T-helper 1 cell treated with Interleukin-12 subunit alpha and Interleukin-12 subunit beta and Interleukin-4 antibody, amounts not matched to agents 30 μg/mL and 1 μg/mL, for 36 hours (primary cell): Measurements from ENCODE around the gene KCNN2.
"Not testable (repeated sequence)": the region's sequence is repeated elsewhere in the genome, so short reads cannot be mapped to it uniquely, and the experiment has no call there.

ENCODE experiments used
- H3K27ac Mint-ChIP-seq: one replicate; pipeline ENCODE4 v1.8.0; 2021; ENCODE audit warnings: mild to moderate bottlenecking, mixed read lengths
- H3K27me3 Mint-ChIP-seq: one replicate; pipeline ENCODE4 v1.8.0; 2021; ENCODE audit warnings: low read depth, mixed read lengths
- H3K36me3 Mint-ChIP-seq: one replicate; pipeline ENCODE4 v1.8.0; 2021; ENCODE audit warnings: low read depth, mixed read lengths
- H3K4me1 Mint-ChIP-seq: one replicate; pipeline ENCODE4 v1.8.0; 2021; ENCODE audit warnings: low read depth, mixed read lengths
- H3K4me3 Mint-ChIP-seq: one replicate; pipeline ENCODE4 v1.8.0; 2021; ENCODE audit warnings: mild to moderate bottlenecking, moderate library complexity, mixed read lengths
- H3K9me3 Mint-ChIP-seq: one replicate; pipeline ENCODE4 v1.8.0; 2021; ENCODE audit warnings: mixed read lengths

Gene KCNN2

GRCh38 chr5:114427204-114427603, 65.3 kb downstream of the KCNN2 start:
- Mint-ChIP-seq H3K9me3 (no peaks in the 10 kb centered on the region), H3K27ac (no peak overlapping the region), H3K36me3 (no peaks in the 10 kb centered on the region), H3K27me3 (no peaks in the 10 kb centered on the region), H3K4me1 (no peaks in the 10 kb centered on the region), H3K4me3 (no peak overlapping the region)

GRCh38 chr5:114430532-114430931, 68.7 kb downstream of the KCNN2 start:
- no peak overlapping the region for H3K4me3 Mint-ChIP-seq
- no peak overlapping the region for H3K27ac Mint-ChIP-seq
- H3K4me1 Mint-ChIP-seq = no peaks in the 10 kb centered on the region
- no peaks in the 10 kb centered on the region for H3K9me3 Mint-ChIP-seq
- H3K36me3 Mint-ChIP-seq = no peaks in the 10 kb centered on the region
- no peaks in the 10 kb centered on the region for H3K27me3 Mint-ChIP-seq

GRCh38 chr5:114432684-114433083, 70.8 kb downstream of the KCNN2 start:
- not testable (repeated sequence) for H3K9me3 Mint-ChIP-seq, H3K36me3 Mint-ChIP-seq, H3K4me3 Mint-ChIP-seq, H3K27ac Mint-ChIP-seq, H3K4me1 Mint-ChIP-seq, H3K27me3 Mint-ChIP-seq

GRCh38 chr5:114434396-114435219, 72.7 kb downstream of the KCNN2 start:
- no peaks in the 10 kb centered on the region for H3K27me3 Mint-ChIP-seq
- no peak overlapping the region for H3K4me3 Mint-ChIP-seq
- H3K27ac Mint-ChIP-seq = no peak overlapping the region
- H3K4me1 Mint-ChIP-seq = no peaks in the 10 kb centered on the region
- no peaks in the 10 kb centered on the region for H3K9me3 Mint-ChIP-seq
- no peaks in the 10 kb centered on the region for H3K36me3 Mint-ChIP-seq

GRCh38 chr5:114435220-114435481, 73.3 kb downstream of the KCNN2 start:
- H3K4me3 Mint-ChIP-seq = no peak overlapping the region
- H3K36me3 Mint-ChIP-seq = no peaks in the 10 kb centered on the region
- no peak overlapping the region for H3K27ac Mint-ChIP-seq
- H3K9me3 Mint-ChIP-seq = no peaks in the 10 kb centered on the region
- no peaks in the 10 kb centered on the region for H3K27me3 Mint-ChIP-seq
- H3K4me1 Mint-ChIP-seq = no peaks in the 10 kb centered on the region

GRCh38 chr5:114435885-114436299, 74.0 kb downstream of the KCNN2 start:
- no peaks in the 10 kb centered on the region for H3K4me1 Mint-ChIP-seq
- H3K36me3 Mint-ChIP-seq = no peaks in the 10 kb centered on the region
- H3K27me3 Mint-ChIP-seq = no peaks in the 10 kb centered on the region
- H3K9me3 Mint-ChIP-seq = no peaks in the 10 kb centered on the region
- no peak overlapping the region for H3K4me3 Mint-ChIP-seq
- H3K27ac Mint-ChIP-seq = no peak overlapping the region

- Mint-ChIP-seq H3K27me3 (no peaks in the 10 kb centered on the region), H3K4me1 (no peaks in the 10 kb centered on the region), H3K36me3 (no peaks in the 10 kb centered on the region), H3K27ac (no peak overlapping the region), H3K9me3 (no peaks in the 10 kb centered on the region), H3K4me3 (no peak overlapping the region)
These were observed 76.1 kb downstream of the KCNN2 start for GRCh38 chr5:114437936-114438335.

GRCh38 chr5:114438471-114438870, 76.6 kb downstream of the KCNN2 start:
- Mint-ChIP-seq H3K27me3 (no peaks in the 10 kb centered on the region), H3K4me1 (no peaks in the 10 kb centered on the region), H3K4me3 (no peak overlapping the region), H3K27ac (no peak overlapping the region), H3K36me3 (no peaks in the 10 kb centered on the region), H3K9me3 (no peaks in the 10 kb centered on the region)

- Mint-ChIP-seq H3K27ac (no peak overlapping the region), H3K4me3 (no peak overlapping the region), H3K4me1 (no peaks in the 10 kb centered on the region), H3K27me3 (no peaks in the 10 kb centered on the region), H3K9me3 (no peaks in the 10 kb centered on the region), H3K36me3 (no peaks in the 10 kb centered on the region)
These were observed 85.4 kb downstream of the KCNN2 start for GRCh38 chr5:114447084-114447773.

GRCh38 chr5:114448481-114448880, 86.6 kb downstream of the KCNN2 start:
- Mint-ChIP-seq H3K27ac (no peak overlapping the region), H3K4me1 (no peaks in the 10 kb centered on the region), H3K27me3 (no peaks in the 10 kb centered on the region), H3K4me3 (no peak overlapping the region), H3K9me3 (no peaks in the 10 kb centered on the region), H3K36me3 (no peaks in the 10 kb centered on the region)

GRCh38 chr5:114449860-114450421, 88.1 kb downstream of the KCNN2 start:
- Mint-ChIP-seq H3K27ac (no peak overlapping the region), H3K4me3 (no peak overlapping the region), H3K4me1 (no peaks in the 10 kb centered on the region), H3K9me3 (no peaks in the 10 kb centered on the region), H3K27me3 (no peaks in the 10 kb centered on the region), H3K36me3 (no peaks in the 10 kb centered on the region)

GRCh38 chr5:114450437-114450836, 88.6 kb downstream of the KCNN2 start:
- Mint-ChIP-seq H3K27ac (no peak overlapping the region), H3K4me1 (no peaks in the 10 kb centered on the region), H3K27me3 (no peaks in the 10 kb centered on the region), H3K36me3 (no peaks in the 10 kb centered on the region), H3K9me3 (no peaks in the 10 kb centered on the region), H3K4me3 (no peak overlapping the region)

- H3K9me3 Mint-ChIP-seq = no peaks in the 10 kb centered on the region
- H3K27ac Mint-ChIP-seq = no peak overlapping the region
- H3K4me1 Mint-ChIP-seq = no peaks in the 10 kb centered on the region
- no peak overlapping the region for H3K4me3 Mint-ChIP-seq
- no peaks in the 10 kb centered on the region for H3K36me3 Mint-ChIP-seq
- no peaks in the 10 kb centered on the region for H3K27me3 Mint-ChIP-seq
These were observed 96.9 kb downstream of the KCNN2 start for GRCh38 chr5:114458726-114459125.

- H3K4me3 Mint-ChIP-seq = no peak overlapping the region
- H3K27me3 Mint-ChIP-seq = no peaks in the 10 kb centered on the region
- H3K4me1 Mint-ChIP-seq = no peaks in the 10 kb centered on the region
These were observed 105.3 kb downstream of the KCNN2 start for GRCh38 chr5:114467171-114467570.

GRCh38 chr5:114467729-114468128, 105.9 kb downstream of the KCNN2 start:
- Mint-ChIP-seq H3K4me1 (no peaks in the 10 kb centered on the region), H3K4me3 (no peak overlapping the region), H3K27me3 (no peaks in the 10 kb centered on the region), H3K9me3 (no peaks in the 10 kb centered on the region), H3K27ac (no peak overlapping the region), H3K36me3 (no peaks in the 10 kb centered on the region)

More at GRCh38 chr5:114467171-114467570, 105.3 kb downstream of the KCNN2 start:
- Mint-ChIP-seq H3K27ac (no peak overlapping the region), H3K36me3 (no peaks in the 10 kb centered on the region), H3K9me3 (no peaks in the 10 kb centered on the region)
